HG02610 (cell line): ENCODE measurements around the gene ZNF532.

ENCODE experiments used
- ATAC-seq: cut with Tn5 transposase; IDR thresholded peaks from one replicate; pipeline ENCODE4 v1.9.1; 2021; ENCODE audit warnings: mild to moderate bottlenecking, moderate library complexity; ENCODE audit not compliant: unreplicated experiment

Gene ZNF532

GRCh38 chr18:59033359-59033758, 168.7 kb downstream of the ZNF532 start:
- no peak for ATAC-seq

- ATAC-seq, result no peak
These were observed 169.3 kb downstream of the ZNF532 start for GRCh38 chr18:59033974-59034373.

- no peak for ATAC-seq
These were observed 170.9 kb downstream of the ZNF532 start for GRCh38 chr18:59035591-59035990.
